ENCODE measurements around the gene FAAH. TPM values are rescaled to one million over a fixed set of nuclear protein-coding genes. Genes with fewer than 3 reads are reported as not detected.

FAAH gene
- total RNA-seq, 1 experiment from 2014 or later = 2.1 TPM

GRCh38 chr1:46437723-46438122 is 43.6 kb downstream of the FAAH start:
- in situ Hi-C loops (cut with HindIII; ENCODE audit: low pct_unique_long_range_greater_than_20kb, low sequenced_read_pairs) = no loop called here
- no peak for DNase-seq (ENCODE audit: low read depth, low spot score)

- in situ Hi-C loops (cut with HindIII; ENCODE audit: low pct_unique_long_range_greater_than_20kb, low sequenced_read_pairs) = no loop called here
- no peak for DNase-seq (ENCODE audit: low read depth, low spot score)
These were observed 44.2 kb downstream of the FAAH start for GRCh38 chr1:46438346-46438745.

GRCh38 chr1:46440478-46440877 is 46.4 kb downstream of the FAAH start:
- in situ Hi-C loops (cut with HindIII; ENCODE audit: low pct_unique_long_range_greater_than_20kb, low sequenced_read_pairs) = no loop called here
- no peak for DNase-seq (ENCODE audit: low read depth, low spot score)

- in situ Hi-C loops (cut with HindIII; ENCODE audit: low pct_unique_long_range_greater_than_20kb, low sequenced_read_pairs) = no loop called here
- DNase-seq (ENCODE audit: low read depth, low spot score) = peak; percentile 94
These were observed 48.4 kb downstream of the FAAH start for GRCh38 chr1:46442317-46443161.

GRCh38 chr1:46444466-46444865 is 50.3 kb downstream of the FAAH start:
- no peak for DNase-seq (ENCODE audit: low read depth, low spot score)
- in situ Hi-C loops (cut with HindIII; ENCODE audit: low pct_unique_long_range_greater_than_20kb, low sequenced_read_pairs) = no loop called here

GRCh38 chr1:46445773-46446256 is 51.7 kb downstream of the FAAH start:
- no peak for DNase-seq (ENCODE audit: low read depth, low spot score)
- in situ Hi-C loops (cut with HindIII; ENCODE audit: low pct_unique_long_range_greater_than_20kb, low sequenced_read_pairs) = no loop called here

GRCh38 chr1:46446646-46447498 is 52.8 kb downstream of the FAAH start:
- DNase-seq (ENCODE audit: low read depth, low spot score) = peak; percentile 68
- in situ Hi-C loops (cut with HindIII; ENCODE audit: low pct_unique_long_range_greater_than_20kb, low sequenced_read_pairs) = no loop called here

GRCh38 chr1:46447499-46448108 is 53.5 kb downstream of the FAAH start:
- in situ Hi-C loops (cut with HindIII; ENCODE audit: low pct_unique_long_range_greater_than_20kb, low sequenced_read_pairs) = no loop called here
- no peak for DNase-seq (ENCODE audit: low read depth, low spot score)

GRCh38 chr1:46448109-46448911 is 54.2 kb downstream of the FAAH start:
- in situ Hi-C loops (cut with HindIII; ENCODE audit: low pct_unique_long_range_greater_than_20kb, low sequenced_read_pairs) = no loop called here
- no peak for DNase-seq (ENCODE audit: low read depth, low spot score)

GRCh38 chr1:46449223-46450159 is 55.4 kb downstream of the FAAH start:
- DNase-seq (ENCODE audit: low read depth, low spot score) = no peak
- in situ Hi-C loops (cut with HindIII; ENCODE audit: low pct_unique_long_range_greater_than_20kb, low sequenced_read_pairs) = no loop called here

GRCh38 chr1:46450160-46450517 is 56.0 kb downstream of the FAAH start:
- no peak for DNase-seq (ENCODE audit: low read depth, low spot score)
- in situ Hi-C loops (cut with HindIII; ENCODE audit: low pct_unique_long_range_greater_than_20kb, low sequenced_read_pairs) = no loop called here

GRCh38 chr1:46451948-46452930 is 58.1 kb downstream of the FAAH start:
- DNase-seq (ENCODE audit: low read depth, low spot score) = no peak
- in situ Hi-C loops (cut with HindIII; ENCODE audit: low pct_unique_long_range_greater_than_20kb, low sequenced_read_pairs) = no loop called here

GRCh38 chr1:46452931-46453325 is 58.8 kb downstream of the FAAH start:
- in situ Hi-C loops (cut with HindIII; ENCODE audit: low pct_unique_long_range_greater_than_20kb, low sequenced_read_pairs) = no loop called here
- no peak for DNase-seq (ENCODE audit: low read depth, low spot score)

GRCh38 chr1:46453449-46453848 is 59.3 kb downstream of the FAAH start:
- in situ Hi-C loops (cut with HindIII; ENCODE audit: low pct_unique_long_range_greater_than_20kb, low sequenced_read_pairs) = no loop called here
- no peak for DNase-seq (ENCODE audit: low read depth, low spot score)

GRCh38 chr1:46455951-46456350 is 61.8 kb downstream of the FAAH start:
- DNase-seq (ENCODE audit: low read depth, low spot score) = no peak
- in situ Hi-C loops (cut with HindIII; ENCODE audit: low pct_unique_long_range_greater_than_20kb, low sequenced_read_pairs) = no loop called here
